HepG2 (cell line): ENCODE measurements around the gene CHD9. TPM values are rescaled to one million over a fixed set of nuclear protein-coding genes. Genes with fewer than 3 reads are reported as not detected.
"Not testable (repeated sequence)": the region's sequence is repeated elsewhere in the genome, so short reads cannot be mapped to it uniquely, and the experiment has no call there.

Experiments
- ATAC-seq: fragments of 200-7000 bp; cut with Tn5 transposase; 3 replicates; pipeline ENCODE4 v1.9.1; 2020; ENCODE audit warnings: mild to moderate bottlenecking, moderate library complexity
- BruUV-seq: library from RNA; stranded (reverse); fragments of 400-500 nt; replicated peaks from 2 replicates; lab custom pipeline; 2021; lab: Mats Ljungman, UMichigan
- CTCF ChIA-PET: fragments of 300-600 bp; formaldehyde crosslinking; extraction: SDS; loops from one replicate; lab custom pipeline; 2021; ENCODE audit warnings: low total read pairs, inconsistent platforms, low intra/inter-chr PET ratio; lab: Yijun Ruan, JAX
- POLR2A ChIA-PET: fragments of 350-600 bp; sonication (Branson Sonifier 250); formaldehyde crosslinking; loops from one replicate; lab custom pipeline; 2020; ENCODE audit warnings: antibody characterized with exemption, inconsistent platforms; lab: Yijun Ruan, JAX
- DNase-seq: peaks from one replicate; pipeline ENCODE4 v3.0.0-alpha.2; 2015; ENCODE audit warnings: low spot score
- FAIRE-seq: peaks from 3 replicates; lab custom pipeline; 2011; peaks lifted over from hg19 to GRCh38; lab: Jason Lieb, UNC
- H2AFZ ChIP-seq: one replicate; pipeline ENCODE4 v1.6.1; 2011; ENCODE audit warnings: low read length, inconsistent platforms
- H3K27ac ChIP-seq: fragments of 300-600 bp; 3 replicates; pipeline ENCODE4 v1.8.0; 2011; ENCODE audit warnings: mixed run types, mild to moderate bottlenecking, mixed read lengths, low read length, inconsistent platforms; ENCODE audit not compliant: insufficient read depth; ENCODE audit errors: extremely low read length
- H3K27me3 ChIP-seq, 2 experiments: fragments of 200-600 bp in 1 of 2; 2 replicates in 1 of 2; 3 replicates in 1 of 2; pipeline versions ENCODE4 v1.6.0 to v1.8.0; 2011; ENCODE audit warnings: low read length in 2 of 2, mild to moderate bottlenecking in 2 of 2, moderate library complexity in 2 of 2, inconsistent platforms in 1 of 2; ENCODE audit not compliant: insufficient read depth in 2 of 2, control insufficient read depth in 1 of 2
- H3K36me3 ChIP-seq, 2 experiments: fragments of 200-600 bp in 1 of 2; replicated peaks in 1 of 2; 2 replicates in 1 of 2; 3 replicates in 1 of 2; pipeline versions ENCODE4 v1.5.1 to v1.8.0; 2011; ENCODE audit warnings: low read length in 2 of 2, inconsistent platforms in 1 of 2; ENCODE audit not compliant: insufficient read depth in 2 of 2, control insufficient read depth in 1 of 2
- H3K4me1 ChIP-seq: 2 replicates; pipeline ENCODE4 v1.5.1; 2012; ENCODE audit warnings: low read length, inconsistent platforms; ENCODE audit not compliant: insufficient read depth
- H3K4me2 ChIP-seq: 2 replicates; pipeline ENCODE4 v1.6.0; 2011; ENCODE audit warnings: low read depth, low read length, inconsistent platforms
- H3K4me3 ChIP-seq, 3 experiments: fragments of 200-600 bp in 1 of 3; sonication (generic), shearing (Covaris generic) in 1 of 3; replicated peaks in 1 of 3; 2 replicates each; pipeline ENCODE4 v1.5.1; 2011 to 2016; ENCODE audit warnings: low read length in 3 of 3, inconsistent platforms in 2 of 3, low read depth in 2 of 3, mild to moderate bottlenecking in 2 of 3, control low read depth in 1 of 3, mixed read lengths in 1 of 3; ENCODE audit not compliant: insufficient read depth in 1 of 3
- H3K79me2 ChIP-seq: one replicate; pipeline ENCODE4 v1.6.1; 2011; ENCODE audit warnings: low read length, inconsistent platforms; ENCODE audit not compliant: insufficient read depth
- H3K9ac ChIP-seq: 2 replicates; pipeline ENCODE4 v1.6.0; 2011; ENCODE audit warnings: mild to moderate bottlenecking, low read depth, low read length, inconsistent platforms; ENCODE audit not compliant: insufficient read depth
- H3K9me3 ChIP-seq: 2 replicates; pipeline ENCODE4 v1.5.1; 2012; ENCODE audit warnings: mild to moderate bottlenecking, low read length
- H4K20me1 ChIP-seq: 2 replicates; pipeline ENCODE4 v1.6.0; 2011; ENCODE audit warnings: inconsistent platforms, mild to moderate bottlenecking, low read length, moderate library complexity; ENCODE audit not compliant: insufficient read depth
- SMAD9 ChIP-seq: sonication (generic); formaldehyde crosslinking; IDR thresholded peaks from 2 replicates; pipeline ENCODE4 v1.5.1; 2020; ENCODE audit warnings: mild to moderate bottlenecking, missing genetic modification reagents
- ZNF597 ChIP-seq: sonication (generic); formaldehyde crosslinking; IDR thresholded peaks from 2 replicates; pipeline ENCODE4 v1.5.0; 2020; ENCODE audit warnings: missing genetic modification reagents
- WGBS: methylation state at CpG from one replicate; pipeline ENCODE4 v1.1.6; 2017; ENCODE audit warnings: low lambda C conversion rate; 5-methylcytosine and 5-hydroxymethylcytosine counted together
- in situ Hi-C: cut with HindIII; loops from 2 replicates; pipeline ENCODE4 v1.10.0; 2017; ENCODE audit warnings: low pct_unique_long_range_greater_than_20kb; ENCODE audit not compliant: extremely low pct_ligation_motif_present
- intact Hi-C: fragments of 100-400 bp; cut with micrococcal nuclease; formaldehyde crosslinking; loops from one replicate; pipeline ENCODE4 v1.10.0; 2022; ENCODE audit not compliant: unreplicated experiment
- polyA plus RNA-seq, 8 experiments: library from polyadenylated mRNA; depleted of rRNA in 3 of 8; stranded (reverse) in 7 of 8; unstranded in 1 of 8; fragments of >200 nt; fragmentation: Illumina TruSeq in 4 of 8; extraction: Trizol in 4 of 8; gene quantifications; 2 replicates each; pipeline versions ENCODE4 v1.2.1 to v1.2.3, GENCODE V29; 2011 to 2016; ENCODE audit warnings: low read depth in 4 of 8, missing spikeins in 1 of 8, mixed read lengths in 1 of 8; ENCODE audit not compliant: insufficient read depth in 1 of 8
- total RNA-seq, 5 experiments: library from RNA; depleted of rRNA; stranded (reverse); fragments of >200 nt; fragmentation: Illumina TruSeq; extraction: Trizol; gene quantifications; 2 replicates each; pipeline ENCODE4 v1.2.3, GENCODE V29; 2016; ENCODE audit warnings: low read depth in 1 of 5

CHD9 gene
- total and polyA plus RNA-seq, 2 of the 13 experiments (the other 11 are each of a cell fraction or from before 2014, with no cell fraction given): 23.4 to 27.7 TPM

DNA sequence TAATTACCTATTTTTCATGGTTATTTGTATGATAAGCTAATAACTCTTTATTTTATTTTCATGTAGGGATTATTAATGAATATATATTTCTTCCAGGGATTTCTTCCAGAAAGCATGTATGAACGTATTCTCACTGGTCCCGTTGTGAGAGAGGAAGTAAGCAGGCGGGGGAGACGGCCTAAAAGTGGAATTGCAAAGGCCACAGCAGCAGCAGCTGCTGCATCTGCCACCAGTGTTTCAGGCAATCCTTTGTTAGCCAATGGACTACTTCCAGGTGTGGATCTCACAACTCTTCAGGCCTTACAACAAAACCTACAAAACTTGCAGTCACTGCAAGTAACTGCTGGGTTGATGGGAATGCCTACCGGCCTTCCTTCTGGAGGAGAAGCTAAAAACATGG is 269.1 kb downstream of the CHD9 start:
- WGBS: 96% methylated on average over 5 of the region's 5 CpGs
- Histone ChIP-seq H4K20me1 (no peaks in the 10 kb centered on the region; the same call in 1 of the 2 replicates), H3K79me2 (no peaks in the 10 kb centered on the region), H3K27ac (no peak overlapping the region), H3K9ac (no peak overlapping the region), H3K27me3 (no peaks in the 10 kb centered on the region)
- ATAC-seq: no peak
- POLR2A ChIA-PET: no interaction called here
- TF ChIP-seq SMAD9: no peak
- TF ChIP-seq ZNF597 (CRISPR knock-in tag): no peak
- TF ChIP-seq, all 625 proteins: peak for 0
- H2AFZ ChIP-seq: no peak overlapping the region
- FAIRE-seq (no peak), DNase-seq (no peak)
- peaks cover 6 to 25% of the 10 kb centered on the region in 2 experiments for H3K36me3 ChIP-seq
- CTCF ChIA-PET: no interaction called here
- no TSS peak for BruUV-seq
- H3K4me3 ChIP-seq: no peak overlapping the region
- H3K4me2 ChIP-seq: no peak overlapping the region
- H3K4me1 ChIP-seq: no peaks in the 10 kb centered on the region
- no peaks in the 10 kb centered on the region for H3K9me3 ChIP-seq
- intact Hi-C loops (no loop called here), in situ Hi-C loops (no loop called here)

- H3K4me3 ChIP-seq, H3K4me1 ChIP-seq, ATAC-seq, H3K9me3 ChIP-seq, H3K4me2 ChIP-seq, H3K27me3 ChIP-seq, POLR2A ChIA-PET, H3K27ac ChIP-seq, FAIRE-seq, H3K9ac ChIP-seq, CTCF ChIA-PET, in situ Hi-C loops, H4K20me1 ChIP-seq, H3K36me3 ChIP-seq, H2AFZ ChIP-seq, H3K79me2 ChIP-seq, intact Hi-C loops, DNase-seq, BruUV-seq: not testable (repeated sequence)
- WGBS: 16% methylated on average over 3 of the region's 3 CpGs
Measured at GRCh38 chr16:53330991-53331390, 276.2 kb downstream of the CHD9 start.
